GM20431 (cell line): Measurements from ENCODE around the gene TPPP2.
"Not testable (repeated sequence)": the region's sequence is repeated elsewhere in the genome, so short reads cannot be mapped to it uniquely, and the experiment has no call there.

Source experiments
- in situ Hi-C: fragments of 300-500 bp; cut with MseI, MboI; formaldehyde crosslinking; loops from one replicate; pipeline ENCODE4 v1.15.0; 2020; ENCODE audit warnings: low sequenced_read_pairs; ENCODE audit not compliant: unreplicated experiment

The TPPP2 gene

DNA sequence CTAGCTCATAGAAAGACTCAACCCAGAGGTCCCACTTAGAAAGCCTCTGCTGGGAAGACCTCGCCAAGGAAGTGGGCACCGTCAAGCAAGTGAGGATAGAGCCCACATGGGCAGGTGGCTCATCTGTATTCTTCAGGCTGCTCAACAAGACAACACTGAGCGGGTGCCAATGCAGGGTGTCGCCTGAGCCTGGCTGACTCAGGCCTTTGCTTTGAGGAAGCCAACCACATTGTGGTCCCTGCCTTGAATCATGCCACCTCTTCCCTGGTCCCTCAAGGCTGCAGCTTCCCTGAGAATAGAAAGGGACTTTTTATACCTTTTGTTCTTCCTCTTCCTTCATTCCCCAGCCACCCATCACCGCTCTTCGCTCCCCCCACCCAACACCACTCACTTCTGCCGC lies 6.7 kb downstream of the TPPP2 start:
- in situ Hi-C loops: no loop called here

DNA sequence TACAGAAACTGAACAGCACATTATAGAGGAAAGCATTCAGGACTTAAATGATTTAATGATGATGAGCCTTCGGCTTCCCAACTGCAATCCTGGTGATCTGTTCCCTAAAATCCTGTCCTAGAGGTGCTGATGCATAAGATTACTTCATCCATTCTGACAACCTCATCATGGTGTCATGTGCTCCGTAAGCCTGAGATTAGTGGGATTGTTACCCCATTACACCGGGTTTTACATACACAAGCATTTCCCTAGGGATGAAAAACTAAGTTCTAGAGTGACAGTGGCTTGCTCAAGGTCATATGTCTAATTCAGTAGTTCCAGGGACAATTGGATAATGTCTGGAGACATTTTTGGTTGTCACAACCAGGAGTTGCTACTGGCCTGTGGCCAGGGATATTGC lies 7.1 kb downstream of the TPPP2 start:
- in situ Hi-C loops: no loop called here

DNA sequence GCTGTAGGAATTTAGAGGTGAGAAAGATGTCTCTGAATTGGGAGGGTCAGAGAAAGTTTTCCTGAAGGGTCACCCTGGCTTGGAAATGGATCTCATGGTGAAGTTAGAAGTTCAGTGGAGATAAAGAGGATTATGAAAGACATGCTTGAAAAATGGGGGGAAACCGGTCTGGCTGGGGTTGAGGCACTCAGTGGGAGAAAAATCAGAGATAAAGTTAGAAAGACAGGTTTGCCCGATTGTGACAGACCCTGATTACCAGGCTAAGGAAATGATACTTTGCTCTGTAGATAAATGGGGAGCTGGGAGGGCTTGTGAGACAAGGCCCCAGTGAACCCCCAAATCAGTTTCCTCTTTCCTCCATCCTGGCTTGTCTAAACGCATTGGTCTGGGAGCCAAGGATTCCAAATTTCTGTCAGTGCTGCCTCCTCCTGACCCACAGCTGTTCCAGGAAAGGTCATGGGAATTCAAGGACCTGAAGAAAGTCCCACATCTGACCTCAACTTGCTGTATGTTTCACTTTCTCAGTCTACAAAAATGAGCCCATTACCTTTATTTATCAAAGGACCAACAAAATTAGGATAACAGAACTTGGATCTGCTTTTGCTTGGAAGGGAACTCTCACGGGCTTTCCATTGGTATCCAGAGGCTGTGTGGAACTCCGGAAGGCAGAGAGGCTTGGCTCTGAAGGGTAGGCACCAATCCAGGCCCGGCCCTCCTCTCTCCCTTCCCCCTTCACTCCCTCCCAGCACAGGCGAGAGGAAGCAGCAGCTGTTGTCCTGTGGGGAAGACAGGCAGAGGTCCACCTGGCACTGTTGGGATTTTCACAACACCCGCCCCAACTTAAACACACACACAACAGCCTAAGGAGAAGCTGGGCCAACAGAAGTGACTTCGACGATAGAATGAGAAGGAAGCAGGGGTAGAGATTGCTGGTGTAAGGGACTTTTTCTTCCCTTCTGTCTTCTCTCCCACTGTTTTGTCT lies 8.7 kb downstream of the TPPP2 start:
- in situ Hi-C loops: no loop called here

DNA sequence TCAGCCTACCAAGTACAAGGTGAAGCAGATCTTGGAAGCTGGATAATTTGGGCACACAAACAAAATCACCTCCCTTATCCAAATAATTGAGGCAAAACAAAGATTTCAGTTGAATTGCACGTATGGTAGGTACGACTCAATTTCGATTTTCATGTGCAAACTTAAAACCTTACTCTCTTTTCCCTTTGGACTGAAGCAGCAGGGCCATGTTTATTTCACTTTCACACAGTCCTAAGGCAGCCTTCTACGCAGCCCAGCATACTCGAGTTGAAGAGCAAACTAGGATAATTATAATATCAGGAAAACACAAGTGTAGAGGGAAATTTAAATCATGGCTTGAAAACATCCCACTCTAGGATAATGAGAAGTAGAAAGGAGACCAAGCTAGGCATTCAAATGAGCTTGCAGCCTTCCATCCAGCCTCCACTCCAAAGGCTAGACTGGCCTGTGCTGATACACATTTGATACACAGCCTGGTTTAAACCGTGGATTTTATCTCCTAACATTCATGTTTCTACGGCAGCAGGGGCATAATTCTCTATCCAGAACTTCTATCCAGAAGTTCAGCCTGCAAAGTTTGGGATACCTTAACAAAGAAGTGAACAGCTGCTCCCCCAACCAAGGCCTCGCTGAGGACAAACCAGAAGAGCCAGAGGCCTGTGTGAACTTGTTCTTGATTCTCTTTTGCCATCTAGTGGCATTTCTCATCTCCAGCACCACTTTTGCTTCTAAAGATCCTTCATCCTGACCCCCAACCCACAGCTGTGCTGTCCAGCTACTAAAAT lies 9.8 kb downstream of the TPPP2 start:
- in situ Hi-C loops: no loop called here

DNA sequence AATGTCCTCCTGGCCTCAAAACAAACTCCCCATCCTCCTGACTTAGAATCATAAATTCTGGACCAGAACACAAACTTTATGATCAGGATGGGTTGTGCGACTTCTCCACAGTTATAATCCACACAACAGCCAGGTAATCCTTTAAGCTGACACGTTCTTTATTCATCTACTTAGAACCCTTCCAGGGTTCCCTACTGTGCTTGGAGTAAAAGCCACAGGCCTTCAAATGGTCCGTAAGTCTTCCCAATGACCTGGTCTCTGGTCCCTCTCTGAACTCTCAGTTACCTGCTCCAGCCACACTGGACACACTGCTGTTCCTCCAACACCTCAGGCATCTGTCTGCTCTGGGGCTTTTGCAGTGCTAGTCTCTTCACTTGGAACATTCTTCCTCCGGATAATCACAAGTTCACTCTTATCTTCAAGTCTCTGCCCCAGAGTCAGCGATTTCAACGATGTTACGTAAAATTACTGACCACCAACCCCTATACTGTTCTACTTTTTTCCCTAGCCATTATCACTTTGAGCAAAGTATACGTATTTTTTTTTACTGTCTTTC lies 10.4 kb downstream of the TPPP2 start:
- in situ Hi-C loops: no loop called here

DNA sequence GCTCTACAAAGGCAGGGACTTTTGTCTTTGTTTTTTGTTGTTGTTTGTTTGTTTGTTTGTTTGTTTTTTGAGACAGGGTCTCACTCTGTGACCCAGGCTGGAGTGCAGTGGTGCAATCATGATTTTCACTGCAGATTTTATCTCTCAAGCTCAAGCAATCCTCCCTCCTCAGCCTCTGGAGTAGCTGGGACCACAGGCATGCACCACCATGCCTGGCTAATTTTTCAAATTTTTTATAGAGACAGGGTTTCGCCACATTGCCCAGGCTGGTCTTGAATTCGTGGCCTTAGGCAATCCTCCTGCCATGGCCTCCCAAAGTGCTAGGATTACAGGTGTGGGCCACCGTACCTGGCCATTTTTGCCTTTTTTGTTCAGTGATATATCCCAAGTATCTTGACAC lies 10.9 kb downstream of the TPPP2 start:
- in situ Hi-C loops: not testable (repeated sequence)

DNA sequence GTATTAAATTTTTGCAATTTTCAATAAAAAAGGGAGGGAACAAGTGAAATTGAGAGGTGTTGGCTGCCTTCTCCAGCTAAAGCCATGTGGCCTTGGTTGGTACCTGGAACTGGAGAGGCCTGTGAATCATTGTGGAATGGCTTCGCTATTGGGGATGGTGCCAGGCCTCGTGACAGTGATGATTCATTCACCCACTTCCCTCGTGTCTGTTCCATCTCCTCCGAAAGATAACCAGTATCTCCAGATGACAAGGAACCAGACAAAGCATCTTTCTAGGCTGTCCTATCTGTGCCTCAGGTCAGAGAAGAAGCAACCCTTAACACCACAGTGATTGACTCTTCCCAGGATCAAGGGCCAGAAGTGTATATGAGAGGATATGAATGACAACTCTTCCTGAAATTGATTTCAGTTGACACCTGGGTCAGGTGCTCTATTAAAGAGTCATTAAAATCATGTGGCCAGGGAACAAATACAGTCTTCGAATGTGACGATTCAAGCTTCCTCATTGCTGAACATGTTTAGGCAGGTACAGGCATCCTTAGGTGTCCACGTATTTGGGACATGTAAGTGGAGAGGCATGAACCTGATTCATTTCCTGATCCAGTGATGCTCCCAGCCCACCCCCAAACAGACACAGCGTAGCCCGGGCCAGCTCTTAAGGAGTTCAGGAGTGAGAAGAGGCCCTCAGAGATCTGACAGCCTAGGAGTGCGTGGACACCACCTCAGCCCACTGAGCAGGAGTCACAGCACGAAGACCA lies 11.8 kb downstream of the TPPP2 start, which contains the start of gene RNASE7:
Gene RNASE7 (plus strand): TSS at position 687 of the 758 bp plus-strand sequence. CDS start 631 bp downstream, outside the sequence.
- in situ Hi-C loops: no loop called here

DNA sequence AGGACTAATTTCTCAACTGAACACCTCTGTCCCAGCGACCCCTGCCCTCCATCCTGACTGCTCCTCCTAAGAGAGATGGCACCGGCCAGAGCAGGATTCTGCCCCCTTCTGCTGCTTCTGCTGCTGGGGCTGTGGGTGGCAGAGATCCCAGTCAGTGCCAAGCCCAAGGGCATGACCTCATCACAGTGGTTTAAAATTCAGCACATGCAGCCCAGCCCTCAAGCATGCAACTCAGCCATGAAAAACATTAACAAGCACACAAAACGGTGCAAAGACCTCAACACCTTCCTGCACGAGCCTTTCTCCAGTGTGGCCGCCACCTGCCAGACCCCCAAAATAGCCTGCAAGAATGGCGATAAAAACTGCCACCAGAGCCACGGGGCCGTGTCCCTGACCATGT lies 12.9 kb downstream of the TPPP2 start:
- in situ Hi-C loops: no loop called here

DNA sequence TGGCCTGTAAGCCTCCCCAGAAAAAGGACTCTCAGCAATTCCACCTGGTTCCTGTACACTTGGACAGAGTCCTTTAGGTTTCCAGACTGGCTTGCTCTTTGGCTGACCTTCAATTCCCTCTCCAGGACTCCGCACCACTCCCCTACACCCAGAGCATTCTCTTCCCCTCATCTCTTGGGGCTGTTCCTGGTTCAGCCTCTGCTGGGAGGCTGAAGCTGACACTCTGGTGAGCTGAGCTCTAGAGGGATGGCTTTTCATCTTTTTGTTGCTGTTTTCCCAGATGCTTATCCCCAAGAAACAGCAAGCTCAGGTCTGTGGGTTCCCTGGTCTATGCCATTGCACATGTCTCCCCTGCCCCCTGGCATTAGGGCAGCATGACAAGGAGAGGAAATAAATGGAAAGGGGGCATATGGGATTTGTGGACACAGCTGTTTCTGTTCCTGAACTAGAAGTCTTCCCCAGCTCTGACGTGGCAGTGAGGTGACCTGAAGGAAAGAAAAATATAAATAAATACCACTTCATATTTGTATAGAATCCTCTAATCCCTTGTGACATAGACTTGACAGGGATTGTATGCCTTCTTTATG lies 13.5 kb downstream of the TPPP2 start:
- in situ Hi-C loops: no loop called here

DNA sequence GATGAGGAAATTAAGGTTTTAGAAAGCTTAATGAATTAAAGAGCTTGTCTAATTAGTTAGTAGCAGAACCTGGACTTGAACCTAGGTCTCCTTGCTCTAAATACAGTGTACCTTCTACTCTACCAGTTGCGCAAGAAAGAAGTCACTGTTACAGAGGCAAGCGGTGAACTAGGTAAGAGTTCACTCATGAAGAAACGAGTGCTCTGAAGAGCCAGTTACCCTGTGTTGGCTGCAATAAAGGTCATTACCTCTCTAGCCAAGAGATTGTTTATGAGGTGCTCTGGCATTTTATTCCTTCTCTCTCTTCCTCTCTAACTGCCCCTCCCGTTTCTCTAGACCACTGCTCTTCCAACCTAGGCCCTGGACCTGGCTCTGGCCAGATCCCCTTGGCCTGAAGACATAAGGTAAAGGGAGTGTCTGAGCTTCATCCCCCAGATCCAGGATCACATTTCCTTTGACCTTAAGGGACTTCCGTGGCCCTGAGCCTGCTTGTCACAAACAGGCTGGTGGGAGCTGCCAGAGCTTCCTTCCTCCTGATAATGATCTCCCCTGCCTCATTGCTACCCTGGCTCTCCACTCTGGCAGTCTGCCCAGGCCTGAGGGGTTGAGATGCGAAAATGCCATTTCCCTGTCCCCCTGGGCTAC lies 14.1 kb downstream of the TPPP2 start:
- in situ Hi-C loops: no loop called here

DNA sequence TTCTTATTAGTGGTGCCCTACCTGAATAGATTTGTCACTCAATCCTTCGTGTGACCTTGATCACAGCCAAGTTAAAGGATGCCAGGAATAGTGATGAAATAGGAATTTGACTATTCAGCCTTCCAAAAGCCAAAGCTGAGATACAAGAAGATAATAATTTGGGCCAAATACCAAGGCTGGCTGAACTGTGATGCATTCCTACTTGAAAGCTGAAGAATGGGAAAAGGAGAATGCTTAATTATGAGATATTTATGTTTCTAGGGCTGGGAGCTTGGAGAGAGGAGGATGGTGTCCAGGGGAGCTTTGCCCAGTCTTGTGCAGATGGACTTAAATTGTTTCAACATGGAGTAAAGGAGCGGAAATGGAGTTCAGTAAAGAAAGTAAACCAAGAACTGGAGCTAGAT lies 17.4 kb downstream of the TPPP2 start:
- in situ Hi-C loops: no loop called here

DNA sequence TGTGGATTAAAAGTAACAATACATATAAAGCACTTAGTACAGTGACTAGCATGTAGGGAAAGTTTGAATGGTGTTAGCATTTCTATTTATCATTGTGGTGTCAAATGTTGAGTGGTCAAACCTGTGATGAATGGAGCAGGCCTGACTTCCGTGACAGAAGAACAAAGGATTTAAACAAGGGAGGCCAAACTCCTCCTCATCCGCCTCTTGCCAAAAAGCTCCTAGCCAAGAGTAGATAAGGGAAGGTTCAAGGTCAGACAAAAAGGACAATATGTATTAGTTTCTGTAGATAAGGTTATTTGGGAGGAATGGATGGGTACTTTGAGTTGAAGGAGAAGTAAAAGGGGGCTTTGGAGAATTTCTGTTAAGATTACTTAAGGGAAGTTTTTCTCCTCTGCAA lies 18.6 kb downstream of the TPPP2 start:
- in situ Hi-C loops: no loop called here

DNA sequence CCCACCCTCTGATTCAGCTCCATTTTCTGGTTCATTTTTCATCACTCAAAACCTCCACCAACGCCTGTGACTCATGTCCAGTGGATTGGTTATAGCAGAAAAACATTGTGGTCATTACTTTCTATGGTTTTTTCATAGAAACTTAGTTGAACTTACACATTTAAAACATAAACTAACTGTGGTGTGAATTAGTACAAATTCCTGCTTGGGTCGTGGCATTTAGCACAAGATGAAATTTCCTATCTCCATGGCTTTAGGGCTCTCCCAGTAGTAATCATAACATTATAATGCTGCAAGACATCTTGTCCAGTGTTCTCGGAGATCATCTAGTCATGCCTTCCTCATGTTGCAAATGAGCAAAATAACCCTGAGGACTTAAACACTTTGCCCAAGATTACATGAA lies 19.3 kb downstream of the TPPP2 start:
- in situ Hi-C loops: no loop called here

DNA sequence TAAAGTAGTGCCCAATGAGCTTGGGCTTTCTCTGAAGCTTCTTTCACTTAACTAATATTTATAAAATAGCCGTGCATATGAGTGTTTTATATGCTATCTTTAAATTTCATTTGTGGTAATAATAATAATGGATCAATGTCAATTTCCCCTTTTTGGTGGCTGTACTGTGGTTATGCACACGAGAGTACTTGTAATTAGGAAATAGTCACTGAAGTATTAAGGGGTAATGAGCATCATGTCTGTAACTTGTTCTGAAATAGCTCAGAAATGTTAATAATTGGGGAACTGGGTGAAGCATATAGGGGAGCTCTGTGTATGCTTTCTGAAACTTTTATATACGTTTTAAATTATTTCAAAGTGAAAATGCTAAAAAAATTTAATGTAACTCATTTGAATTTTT lies 20.6 kb downstream of the TPPP2 start:
- in situ Hi-C loops: no loop called here

DNA sequence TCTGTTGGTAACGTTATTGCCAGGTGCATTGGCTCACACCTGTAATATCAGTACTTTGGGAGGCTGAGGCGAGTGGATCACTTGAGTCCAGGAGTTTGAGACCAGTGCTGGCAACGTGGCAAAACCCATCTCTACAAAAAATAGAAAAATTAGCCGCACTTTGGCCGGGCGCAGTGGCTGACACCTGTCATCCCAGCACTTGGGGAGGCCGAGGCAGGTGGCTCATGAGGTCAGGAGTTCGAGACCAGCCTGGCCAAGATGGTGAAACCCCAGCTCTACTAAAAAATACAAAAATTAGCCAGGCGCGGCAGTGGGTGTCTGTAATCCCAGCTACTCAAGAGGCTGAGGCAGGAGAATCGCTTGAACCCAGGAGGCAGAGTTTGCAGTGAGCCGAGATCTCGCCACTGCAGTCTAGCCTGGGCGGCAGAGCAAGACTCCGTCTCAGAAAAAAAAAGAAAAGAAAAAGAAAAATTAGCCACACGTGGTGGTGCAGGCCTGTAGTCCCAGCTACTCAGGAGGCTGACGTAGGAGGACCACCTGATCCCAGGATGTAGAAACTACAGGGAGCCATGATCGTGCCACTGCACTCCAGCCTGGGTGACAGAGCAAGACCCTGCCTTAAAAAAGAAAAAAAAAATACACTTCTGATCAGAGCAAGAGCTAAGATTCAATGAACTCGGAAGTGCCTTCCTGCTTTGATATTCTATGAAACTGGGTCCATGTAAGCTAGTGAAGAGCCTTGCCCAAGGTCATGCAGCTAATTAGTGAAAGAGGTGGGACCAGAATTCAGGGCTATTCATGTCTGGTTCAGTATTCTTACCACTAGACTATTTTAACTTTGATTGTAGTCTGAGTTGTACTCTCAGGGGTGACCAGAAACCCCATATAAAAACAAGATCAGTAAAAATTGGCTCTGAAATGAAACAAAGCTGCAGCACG lies 23.4 kb downstream of the TPPP2 start:
- in situ Hi-C loops: no loop called here

DNA sequence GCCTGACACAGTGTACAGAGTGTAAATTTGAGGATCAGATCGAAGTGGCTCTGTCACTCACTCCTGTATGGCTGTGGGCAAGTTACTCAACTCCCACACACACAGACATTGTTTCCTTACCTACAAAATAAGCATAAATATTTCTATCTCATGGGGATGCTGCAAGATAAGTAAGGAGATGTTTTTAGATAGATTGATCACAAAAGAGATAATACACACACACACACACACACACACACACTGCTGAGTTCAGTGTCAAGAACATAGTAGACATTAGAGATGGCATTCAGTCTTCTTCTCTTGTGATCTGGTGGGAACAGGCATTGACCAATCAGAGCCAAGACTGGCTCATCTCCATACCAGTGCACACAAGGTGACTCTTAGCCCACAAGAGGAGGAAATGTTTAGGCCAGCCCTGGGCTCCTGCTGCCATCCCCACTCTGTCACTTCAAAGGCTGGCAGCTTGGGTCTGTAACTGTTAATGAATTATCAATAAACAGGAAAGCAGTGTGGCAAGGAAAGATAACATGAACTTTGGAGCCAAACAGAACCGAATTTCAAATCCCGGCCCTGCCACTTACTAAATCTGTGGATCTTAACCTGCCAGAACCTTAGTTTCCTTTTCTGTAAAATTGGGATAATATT lies 24.2 kb downstream of the TPPP2 start:
- in situ Hi-C loops: no loop called here

DNA sequence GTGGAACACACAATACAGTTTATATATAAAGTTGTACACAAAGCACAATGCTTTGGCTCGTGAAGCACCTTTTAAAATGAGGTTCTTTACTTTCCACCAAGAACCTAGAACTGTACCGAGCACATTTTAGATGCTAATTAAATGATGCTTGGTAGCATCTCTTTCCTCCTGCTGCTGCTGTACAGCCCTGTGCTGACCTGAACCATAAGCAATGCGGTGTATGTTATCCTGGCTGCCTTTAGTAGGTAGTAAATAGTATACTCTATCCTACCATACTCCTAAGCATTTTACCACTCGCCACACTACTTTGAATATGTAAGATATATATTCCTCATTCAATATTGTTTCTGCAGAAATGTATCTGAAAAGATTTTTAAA lies 24.7 kb downstream of the TPPP2 start:
- in situ Hi-C loops: no loop called here
